HG03095 (cell line): ENCODE measurements around the gene HOXA9.

Experiments used
- ATAC-seq: cut with Tn5 transposase; IDR thresholded peaks from one replicate; pipeline ENCODE4 v1.9.1; 2021; ENCODE audit warnings: moderate library complexity; ENCODE audit not compliant: unreplicated experiment

The HOXA9 gene

GRCh38 chr7:27129729-27130539, 35.4 kb downstream of the HOXA9 start:
- ATAC-seq = no peak

- ATAC-seq = no peak
These were observed 36.3 kb downstream of the HOXA9 start for GRCh38 chr7:27128776-27129728.

- ATAC-seq = no peak
These were observed 37.3 kb downstream of the HOXA9 start for GRCh38 chr7:27128034-27128433.

- no peak for ATAC-seq
These were observed 38.6 kb downstream of the HOXA9 start for GRCh38 chr7:27126596-27127327.

- no peak for ATAC-seq
These were observed 39.3 kb downstream of the HOXA9 start for GRCh38 chr7:27125986-27126394.

GRCh38 chr7:27124902-27125689, 40.2 kb downstream of the HOXA9 start:
- ATAC-seq = no peak

GRCh38 chr7:27124096-27124901, 41.0 kb downstream of the HOXA9 start:
- ATAC-seq = no peak

GRCh38 chr7:27123477-27124053, 41.8 kb downstream of the HOXA9 start:
- ATAC-seq = no peak

GRCh38 chr7:27123007-27123476, 42.3 kb downstream of the HOXA9 start:
- ATAC-seq = no peak

GRCh38 chr7:27122077-27122910, 43.0 kb downstream of the HOXA9 start:
- ATAC-seq = no peak

GRCh38 chr7:27121684-27122076, 43.7 kb downstream of the HOXA9 start:
- ATAC-seq = no peak

GRCh38 chr7:27119412-27119911, 45.9 kb downstream of the HOXA9 start:
- no peak for ATAC-seq

- no peak for ATAC-seq
These were observed 46.8 kb downstream of the HOXA9 start for GRCh38 chr7:27118580-27118979.

GRCh38 chr7:27117887-27118491, 47.3 kb downstream of the HOXA9 start:
- ATAC-seq = no peak

GRCh38 chr7:27116962-27117886, 48.1 kb downstream of the HOXA9 start:
- ATAC-seq = no peak
